DMS153 (cell line): ENCODE data around the gene NOSIP.

Source experiments
- DNase-seq: peaks from one replicate; lab custom pipeline; 2025; lab: John Stamatoyannopoulos, UW

NOSIP gene

DNA sequence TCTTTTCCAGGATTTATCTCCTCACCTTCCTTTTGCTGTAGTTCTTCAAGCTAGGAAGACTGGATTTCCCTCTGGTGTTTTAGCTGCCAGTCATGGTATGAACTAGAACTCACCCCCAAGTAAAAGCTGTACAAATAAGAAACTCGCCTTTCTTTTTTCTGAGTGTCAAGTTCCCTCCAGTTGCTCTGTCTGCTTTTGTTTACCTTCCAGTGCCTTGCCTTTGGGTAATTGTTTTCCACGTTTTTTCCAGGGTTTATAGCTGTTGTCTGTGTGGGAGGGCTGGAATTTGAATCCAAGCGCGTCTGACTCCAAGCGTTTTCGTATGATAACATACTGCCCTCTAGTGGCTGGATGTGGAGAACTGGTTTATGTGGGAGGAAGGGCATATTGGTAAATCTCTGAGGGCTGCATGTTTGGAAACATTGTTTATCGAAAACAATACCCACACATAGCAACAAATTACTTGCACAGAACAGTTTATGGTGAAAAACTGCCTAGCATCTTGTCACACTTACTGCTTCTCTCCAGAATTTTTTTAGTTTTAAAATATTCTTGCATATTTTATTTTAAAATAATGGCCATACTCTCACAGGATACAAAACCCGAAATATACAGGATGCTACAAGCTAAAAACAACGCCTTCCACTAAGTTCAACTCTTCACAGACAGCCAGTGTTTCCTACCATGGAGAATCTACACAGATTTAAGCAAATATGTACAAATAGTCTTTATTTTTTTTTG is 33.4 kb downstream of the NOSIP start:
- DNase-seq, result peak; percentile 62

DNA sequence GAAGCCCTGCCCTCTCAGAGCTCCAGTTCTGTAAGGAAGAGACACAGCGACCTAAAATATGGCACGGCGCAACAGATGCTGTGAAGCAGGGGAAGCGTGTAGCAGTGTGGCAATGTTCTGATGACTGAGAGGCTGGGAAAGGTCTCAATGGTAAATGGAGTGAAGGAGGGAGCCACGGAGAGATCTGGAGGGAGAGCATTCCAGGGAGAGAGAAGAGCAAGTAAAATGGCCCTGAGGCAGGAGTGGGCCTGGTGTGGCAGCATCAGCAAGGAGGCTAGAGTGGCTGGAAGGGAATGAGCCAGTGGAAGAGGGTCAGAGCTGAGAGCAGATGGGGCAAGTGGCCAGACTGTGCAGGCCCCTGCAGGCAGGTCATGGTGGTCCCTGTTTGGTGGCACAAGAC is 36.2 kb downstream of the NOSIP start:
- DNase-seq, result no peak

DNA sequence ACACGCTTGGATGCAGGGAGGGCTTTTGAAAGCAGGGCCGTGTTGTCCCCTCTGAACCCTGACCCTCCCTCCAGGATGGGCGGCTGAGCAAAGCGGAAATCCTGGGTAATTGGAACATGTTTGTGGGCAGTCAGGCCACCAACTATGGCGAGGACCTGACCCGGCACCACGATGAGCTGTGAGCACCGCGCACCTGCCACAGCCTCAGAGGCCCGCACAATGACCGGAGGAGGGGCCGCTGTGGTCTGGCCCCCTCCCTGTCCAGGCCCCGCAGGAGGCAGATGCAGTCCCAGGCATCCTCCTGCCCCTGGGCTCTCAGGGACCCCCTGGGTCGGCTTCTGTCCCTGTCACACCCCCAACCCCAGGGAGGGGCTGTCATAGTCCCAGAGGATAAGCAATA is 37.3 kb downstream of the NOSIP start:
- DNase-seq, result no peak

DNA sequence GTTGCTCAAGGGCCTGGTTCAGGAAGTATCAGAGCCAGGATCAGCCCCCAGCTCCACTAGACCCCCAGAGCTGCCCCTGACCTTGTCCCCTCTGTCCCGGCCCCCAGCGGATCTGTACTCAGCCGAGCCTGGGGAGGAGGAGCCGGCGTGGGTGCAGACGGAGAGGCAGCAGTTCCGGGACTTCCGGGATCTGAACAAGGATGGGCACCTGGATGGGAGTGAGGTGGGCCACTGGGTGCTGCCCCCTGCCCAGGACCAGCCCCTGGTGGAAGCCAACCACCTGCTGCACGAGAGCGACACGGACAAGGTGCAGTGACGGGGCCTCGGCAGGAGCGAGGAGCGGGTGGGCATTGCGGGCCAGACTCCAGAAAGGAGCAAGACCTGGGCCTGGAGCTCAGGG is 37.9 kb downstream of the NOSIP start:
- DNase-seq, result no peak

DNA sequence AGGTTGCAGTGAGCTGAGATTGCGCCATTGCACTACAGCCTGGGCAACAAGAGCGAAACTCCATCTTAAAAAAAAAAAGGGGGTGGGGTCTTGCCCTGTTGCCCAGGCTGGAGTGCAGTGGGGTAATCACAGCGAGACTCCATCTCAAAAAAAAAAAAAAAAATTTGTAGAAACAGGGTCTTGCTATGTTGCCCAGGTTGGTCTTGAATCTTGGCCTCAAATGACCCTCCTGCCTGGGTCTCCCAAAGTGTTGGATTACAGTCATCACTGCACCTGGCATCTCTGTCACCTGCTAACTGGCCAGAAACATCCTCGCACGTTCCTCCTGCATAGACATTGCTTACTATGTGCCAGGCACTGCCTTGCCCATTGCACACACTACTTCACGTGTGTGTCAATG is 38.4 kb downstream of the NOSIP start:
- DNase-seq, result no peak

DNA sequence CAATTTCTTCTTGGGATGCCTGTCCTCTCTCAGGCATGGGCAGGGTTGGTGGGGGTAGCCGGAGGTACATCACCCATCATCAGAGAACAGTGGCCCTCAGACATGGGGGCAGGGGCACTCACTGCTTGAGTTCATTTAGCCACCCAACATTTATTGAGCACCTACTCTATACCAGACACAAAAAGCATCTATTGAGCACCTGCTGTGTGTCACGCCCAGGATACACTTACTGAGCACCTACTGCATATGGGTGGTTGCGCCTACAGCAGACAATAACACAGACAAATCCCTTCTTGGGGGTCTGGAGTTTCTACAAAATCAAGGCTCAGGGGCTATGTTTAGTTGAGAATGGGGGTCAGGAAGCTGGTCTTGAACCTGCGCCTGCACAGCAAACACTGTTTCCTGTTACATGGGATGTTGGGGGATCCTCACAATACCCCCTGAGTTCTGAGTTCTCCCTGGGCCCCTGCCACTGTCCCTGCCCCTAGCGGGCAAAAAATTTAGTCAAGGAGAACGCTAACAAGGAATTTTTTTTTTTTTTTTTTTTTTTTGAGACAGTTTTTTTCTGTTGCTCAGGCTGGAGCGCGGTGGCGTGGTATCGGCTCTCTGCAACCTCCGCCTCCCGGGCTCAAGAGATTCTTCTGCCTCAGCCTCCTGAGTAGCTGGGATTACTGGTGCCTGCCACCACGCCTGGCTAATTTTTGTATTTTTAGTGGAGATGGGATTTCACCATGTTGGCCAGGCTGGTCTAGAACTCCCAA is 41.0 kb downstream of the NOSIP start:
- DNase-seq, result no peak

DNA sequence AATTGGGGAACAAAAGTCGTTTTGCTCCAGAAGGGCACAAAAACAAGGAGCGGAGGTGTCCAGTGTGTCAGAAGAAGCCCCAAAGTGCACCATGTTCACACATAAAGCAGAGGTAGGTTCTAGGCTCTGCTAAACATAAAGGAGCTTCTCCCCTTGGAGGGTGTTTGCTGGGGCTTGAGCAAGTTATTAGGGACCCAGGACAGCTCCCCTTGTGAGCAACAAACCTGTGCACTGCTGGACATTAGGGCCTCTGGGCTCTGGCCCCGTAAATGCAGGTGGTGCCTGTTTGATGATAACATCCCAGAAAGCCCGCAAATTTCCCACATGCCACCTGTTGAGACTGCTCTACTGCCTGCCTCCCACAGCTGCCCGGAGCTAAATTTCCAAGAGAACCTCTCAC is 41.7 kb downstream of the NOSIP start:
- DNase-seq, result no peak

DNA sequence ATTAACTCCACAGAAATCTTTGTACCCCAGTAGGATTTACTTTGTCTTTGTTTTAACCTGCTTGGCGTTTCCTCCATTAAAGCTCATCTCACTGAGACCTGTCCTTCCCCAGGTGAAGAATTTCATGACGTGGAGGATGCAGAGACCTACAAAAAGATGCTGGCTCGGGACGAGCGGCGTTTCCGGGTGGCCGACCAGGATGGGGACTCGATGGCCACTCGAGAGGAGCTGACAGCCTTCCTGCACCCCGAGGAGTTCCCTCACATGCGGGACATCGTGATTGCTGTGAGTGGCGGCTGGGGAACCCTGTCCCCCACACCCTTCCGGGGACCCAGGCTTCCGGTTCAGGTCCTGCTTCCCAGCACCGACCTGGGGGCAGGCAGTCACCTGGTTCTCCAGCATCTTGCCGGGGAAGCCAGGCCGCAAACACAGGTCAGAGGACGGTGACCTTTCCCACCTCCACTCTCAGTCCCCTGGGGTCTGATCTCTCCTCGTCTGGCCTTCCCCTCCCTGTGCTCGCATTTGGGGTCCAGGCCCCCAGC is 43.4 kb downstream of the NOSIP start:
- DNase-seq, result no peak

DNA sequence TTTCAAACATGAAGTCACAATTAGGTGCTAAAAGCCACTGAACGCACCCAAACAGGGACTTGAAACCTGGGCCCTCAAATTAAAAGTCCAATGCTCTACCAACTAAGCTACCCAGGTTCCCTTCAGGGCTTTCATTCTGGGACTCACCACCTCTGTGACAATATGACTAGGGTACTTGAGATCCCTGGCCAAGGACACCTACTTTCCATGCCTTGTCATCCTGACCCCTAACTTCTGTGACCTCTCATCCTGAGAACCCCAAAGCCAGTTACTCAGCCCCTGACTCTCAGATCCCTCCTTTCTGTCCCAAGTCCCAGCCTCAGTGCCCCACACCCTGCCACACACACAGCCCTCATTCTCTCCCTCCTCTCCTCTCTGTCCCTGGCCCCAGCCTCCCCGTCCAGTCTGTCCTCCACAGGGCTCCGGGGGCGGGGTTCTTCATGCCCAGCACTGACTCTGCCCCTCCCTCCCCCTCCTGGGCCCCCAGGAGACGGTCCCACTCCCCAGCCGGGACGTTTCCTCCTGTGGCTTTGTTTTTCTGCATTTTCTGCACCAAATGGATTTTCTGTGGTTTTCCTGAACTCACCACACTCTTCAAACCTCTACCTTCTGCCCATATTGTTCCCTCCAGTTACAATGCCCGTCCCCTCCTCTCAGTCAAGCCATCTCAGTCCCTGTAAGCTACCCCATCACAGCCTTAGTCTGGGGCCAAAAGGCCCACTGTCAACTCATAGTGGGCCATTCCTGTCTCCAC is 45.5 kb downstream of the NOSIP start:
- no peak for DNase-seq

DNA sequence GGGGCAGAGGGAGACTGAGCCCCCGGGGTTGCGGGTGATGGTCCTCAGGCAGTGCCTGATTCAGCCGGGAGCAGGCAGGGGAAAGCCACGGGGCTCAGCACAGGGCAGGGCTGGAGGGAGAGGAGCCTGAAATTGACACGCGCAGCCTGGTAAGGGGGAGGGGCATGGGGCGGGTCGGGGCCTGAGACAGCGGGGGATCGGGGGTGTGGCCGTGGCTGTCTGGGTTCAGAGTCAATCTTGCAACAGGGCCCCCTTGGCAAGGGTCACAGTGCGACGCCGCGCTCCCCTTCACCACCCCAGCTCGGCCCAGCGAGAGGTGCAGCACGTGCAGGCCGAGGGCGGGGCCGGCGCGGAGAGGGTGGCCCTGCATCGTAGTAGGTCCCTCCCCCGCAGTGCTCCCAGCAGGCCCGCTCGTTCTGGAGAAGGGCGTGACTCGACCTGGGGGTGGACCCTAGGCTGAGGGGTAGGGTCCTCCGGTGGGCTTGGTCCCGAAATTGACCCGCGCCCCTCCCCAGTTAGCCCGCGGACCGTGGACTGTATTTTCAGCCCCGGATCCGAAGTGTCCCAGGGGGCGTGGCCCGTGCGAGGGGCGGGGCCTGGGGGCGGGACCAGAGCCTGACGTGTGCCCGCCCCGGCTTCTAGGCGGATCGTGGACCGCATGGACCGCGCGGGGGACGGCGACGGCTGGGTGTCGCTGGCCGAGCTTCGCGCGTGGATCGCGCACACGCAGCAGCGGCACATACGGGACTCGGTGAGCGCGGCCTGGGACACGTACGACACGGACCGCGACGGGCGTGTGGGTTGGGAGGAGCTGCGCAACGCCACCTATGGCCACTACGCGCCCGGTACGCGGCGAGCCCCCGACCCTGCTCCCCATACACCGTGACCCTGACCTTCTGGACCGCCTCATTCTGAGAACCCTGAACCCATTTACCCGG is 46.5 kb downstream of the NOSIP start:
- DNase-seq, result no peak

DNA sequence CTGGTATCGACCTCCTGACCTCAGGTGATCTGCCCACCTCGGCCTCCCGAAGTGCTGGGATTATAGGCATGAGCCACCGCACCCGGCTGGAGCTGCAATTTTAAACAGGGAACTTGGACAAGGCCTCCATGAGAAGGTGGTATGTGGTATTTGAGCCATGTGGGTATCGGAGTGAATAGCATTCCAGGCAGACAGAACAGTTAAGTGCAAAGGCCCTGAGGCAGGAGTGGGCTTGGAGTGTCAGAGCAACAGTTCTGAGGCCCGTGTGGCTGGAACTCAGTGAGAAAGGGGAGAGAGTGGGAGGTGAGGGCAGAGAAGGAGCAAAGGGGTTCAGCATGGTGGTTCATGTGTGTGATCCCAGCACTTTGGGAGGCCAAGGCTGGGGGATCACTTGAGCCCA is 49.6 kb downstream of the NOSIP start:
- DNase-seq, result no peak

DNA sequence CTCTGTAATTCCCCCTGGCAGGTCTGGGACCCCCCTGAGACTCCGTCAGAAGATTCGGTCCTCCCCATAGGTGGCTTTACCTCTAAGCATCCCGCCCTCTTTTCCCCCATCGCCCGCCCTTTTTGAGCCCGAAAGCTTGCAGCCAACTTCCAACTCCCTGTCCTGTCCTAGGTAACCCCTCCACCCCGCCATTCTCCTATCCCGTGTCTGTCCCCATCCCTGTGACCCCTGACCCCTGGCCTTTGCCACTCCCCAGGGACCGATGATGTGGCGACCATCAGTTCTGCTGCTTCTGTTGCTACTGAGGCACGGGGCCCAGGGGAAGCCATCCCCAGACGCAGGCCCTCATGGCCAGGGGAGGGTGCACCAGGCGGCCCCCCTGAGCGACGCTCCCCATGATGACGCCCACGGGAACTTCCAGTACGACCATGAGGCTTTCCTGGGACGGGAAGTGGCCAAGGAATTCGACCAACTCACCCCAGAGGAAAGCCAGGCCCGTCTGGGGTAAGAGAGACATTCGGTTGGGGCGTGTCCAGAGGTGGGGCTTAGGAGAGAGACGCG is 52.1 kb downstream of the NOSIP start:
- no peak for DNase-seq

DNA sequence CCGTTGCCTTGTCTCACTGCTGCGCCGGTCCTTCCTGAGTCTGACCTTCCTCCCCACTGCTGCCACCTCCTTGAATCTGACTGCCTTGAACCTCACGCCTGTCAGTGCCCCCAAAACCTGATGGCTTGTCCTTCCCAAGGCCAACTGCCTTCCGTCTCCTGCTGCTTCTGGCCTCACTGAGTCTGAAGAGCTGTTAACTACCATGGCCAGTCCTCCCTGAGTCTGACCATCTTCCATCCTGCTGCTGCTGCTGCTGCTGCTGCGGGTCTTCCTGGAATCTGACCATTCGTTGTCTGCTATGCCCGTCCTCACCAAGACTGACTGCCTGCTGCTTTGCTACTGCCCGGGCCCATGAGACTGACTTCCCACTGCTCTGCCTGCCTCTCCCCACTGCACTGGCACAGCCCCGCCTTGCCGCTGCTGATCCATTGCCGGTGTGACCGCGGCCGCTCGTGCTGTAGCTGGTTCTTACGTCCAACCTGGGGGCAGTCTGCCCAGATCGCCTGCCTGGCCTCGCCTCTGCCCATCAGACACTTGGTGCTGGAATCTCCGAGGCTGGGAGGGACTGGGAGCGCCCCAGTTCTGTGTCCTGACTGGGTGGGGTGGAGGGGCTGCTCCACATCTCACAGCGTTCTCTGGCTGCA is 55.4 kb downstream of the NOSIP start:
- no peak for DNase-seq

DNA sequence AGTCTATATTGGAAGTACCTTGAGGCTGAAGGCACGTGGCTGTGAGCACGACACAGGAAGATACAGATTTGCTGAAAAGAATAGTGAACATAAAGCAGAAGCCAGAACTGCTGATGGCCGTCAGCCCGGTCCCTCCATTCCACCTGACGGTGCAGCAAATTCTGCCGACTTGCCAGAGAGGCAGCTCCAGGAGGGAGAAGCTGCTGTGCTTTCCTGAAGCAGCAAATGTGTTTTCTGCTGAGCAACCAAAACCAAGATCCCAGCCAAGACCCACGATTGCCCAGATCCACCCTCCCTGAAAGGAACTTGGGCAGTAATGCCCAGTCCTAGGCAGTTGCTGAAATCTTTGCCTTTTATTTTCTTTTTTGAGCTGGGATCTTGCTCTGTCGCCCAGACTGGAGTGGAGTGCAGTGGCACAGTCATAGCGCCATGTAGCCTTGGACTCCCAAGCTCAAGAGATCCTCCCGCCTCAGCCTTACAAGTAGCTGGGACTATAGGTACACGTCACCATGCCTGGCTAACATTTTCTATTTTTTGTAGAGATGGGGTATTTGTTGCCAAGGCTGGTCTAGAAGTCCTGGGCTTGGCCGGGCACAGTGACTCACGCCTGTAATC is 59.5 kb downstream of the NOSIP start:
- no peak for DNase-seq

DNA sequence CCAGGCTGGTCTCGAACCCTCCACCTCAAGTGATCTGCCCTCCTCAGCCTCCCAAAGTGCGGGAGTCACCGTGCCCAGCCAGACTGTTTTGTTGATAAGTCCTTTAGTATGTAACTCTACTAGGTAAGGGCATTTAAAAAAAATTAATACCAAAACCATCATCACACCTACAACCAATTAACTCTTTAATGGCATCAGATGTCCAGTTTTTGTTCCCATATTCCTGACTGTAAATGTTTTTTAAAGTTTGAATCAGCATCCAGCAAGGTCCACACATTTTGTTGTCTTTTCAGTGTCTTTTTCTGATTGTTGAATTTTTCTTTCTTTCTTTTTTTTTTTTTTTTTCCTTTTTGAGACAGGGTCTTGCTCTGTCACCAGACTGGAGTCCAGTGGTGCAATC is 62.3 kb downstream of the NOSIP start:
- no peak for DNase-seq

DNA sequence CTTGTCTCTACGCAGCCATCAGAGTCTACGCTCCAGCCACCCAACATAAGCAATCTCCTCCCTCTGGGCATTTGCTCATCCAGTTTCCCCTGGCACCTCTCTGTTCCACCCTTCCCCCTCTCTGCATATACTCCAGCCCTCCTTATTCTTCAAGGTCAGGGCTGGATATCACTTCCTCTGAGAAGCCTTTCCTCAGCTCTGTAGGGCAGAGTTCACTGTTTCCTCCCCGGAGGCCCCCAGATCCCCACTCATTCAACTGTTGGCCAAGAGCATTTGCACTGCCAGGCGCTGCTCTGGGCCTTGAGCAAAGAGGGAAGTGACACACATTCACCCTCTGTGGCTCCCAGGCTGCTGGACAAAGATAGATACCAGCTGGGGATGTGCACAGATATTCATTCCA is 64.6 kb downstream of the NOSIP start:
- no peak for DNase-seq

DNA sequence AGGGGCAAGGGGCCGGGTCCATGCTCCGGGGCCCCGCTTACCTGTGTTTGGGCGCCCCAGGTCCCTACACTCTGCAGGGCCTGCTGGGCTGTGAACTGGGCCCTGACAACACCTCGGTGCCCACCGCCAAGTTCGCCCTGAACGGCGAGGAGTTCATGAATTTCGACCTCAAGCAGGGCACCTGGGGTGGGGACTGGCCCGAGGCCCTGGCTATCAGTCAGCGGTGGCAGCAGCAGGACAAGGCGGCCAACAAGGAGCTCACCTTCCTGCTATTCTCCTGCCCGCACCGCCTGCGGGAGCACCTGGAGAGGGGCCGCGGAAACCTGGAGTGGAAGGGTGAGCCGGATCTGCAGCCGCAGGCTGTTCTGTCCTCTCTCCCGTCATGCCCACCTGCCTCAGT is 66.2 kb downstream of the NOSIP start:
- DNase-seq, result no peak

DNA sequence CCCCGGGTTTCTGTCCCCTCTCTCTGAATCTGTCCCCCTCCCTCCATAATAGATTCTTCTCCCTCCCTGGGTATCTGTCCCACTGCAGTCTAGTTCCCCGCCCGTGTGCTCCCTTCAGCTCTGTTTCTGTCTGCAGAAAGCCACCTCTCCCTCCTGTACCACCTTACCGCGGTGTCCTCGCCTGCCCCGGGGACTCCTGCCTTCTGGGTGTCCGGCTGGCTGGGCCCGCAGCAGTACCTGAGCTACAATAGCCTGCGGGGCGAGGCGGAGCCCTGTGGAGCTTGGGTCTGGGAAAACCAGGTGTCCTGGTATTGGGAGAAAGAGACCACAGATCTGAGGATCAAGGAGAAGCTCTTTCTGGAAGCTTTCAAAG is 66.6 kb downstream of the NOSIP start:
- no peak for DNase-seq

DNA sequence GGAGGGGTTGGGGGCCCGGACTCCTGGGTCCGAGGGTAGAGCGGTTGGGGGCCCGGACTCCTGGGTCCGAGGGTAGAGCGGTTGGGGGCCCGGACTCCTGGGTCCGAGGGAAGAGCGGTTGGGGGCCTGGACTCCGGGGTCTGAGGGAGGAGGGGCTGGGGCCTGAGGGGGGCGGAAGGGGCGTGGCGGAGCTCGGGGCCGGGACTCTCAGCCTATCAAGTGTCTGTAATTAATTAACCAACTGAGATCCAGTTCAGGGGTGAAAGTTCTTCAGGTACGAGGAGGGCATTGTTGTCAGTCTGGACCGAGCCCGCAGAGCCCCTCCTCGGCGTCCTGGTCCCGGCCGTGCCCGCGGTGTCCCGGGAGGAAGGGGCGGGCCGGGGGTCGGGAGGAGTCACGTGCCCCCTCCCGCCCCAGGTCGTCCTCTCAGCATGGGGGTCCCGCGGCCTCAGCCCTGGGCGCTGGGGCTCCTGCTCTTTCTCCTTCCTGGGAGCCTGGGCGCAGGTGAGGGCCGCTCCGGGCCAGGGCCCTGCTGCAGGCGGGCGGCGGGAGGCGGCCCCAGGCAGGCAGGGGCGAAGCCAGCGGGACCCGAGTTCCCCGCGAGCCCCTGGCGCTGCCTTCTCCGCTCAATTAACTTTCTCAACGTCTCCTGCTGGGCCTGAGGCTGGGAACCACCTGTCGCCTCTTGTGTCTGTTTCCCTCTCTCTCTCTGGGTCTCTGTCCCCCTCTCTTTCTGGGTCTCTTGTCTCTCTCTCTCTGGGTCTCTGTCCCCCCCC is 67.2 kb downstream of the NOSIP start:
- no peak for DNase-seq
